ENCODE data around the gene ENOX1.

Gene ENOX1

GRCh38 chr13:43579321-43579720 lies 207.5 kb downstream of the ENOX1 start:
- H4K20me1 ChIP-seq (ENCODE audit: insufficient read depth, low read length): no peaks in the 10 kb centered on the region
- TF ChIP-seq EZH2 (IDR thresholded peaks at IDR 0.05; ENCODE audit: borderline replicate concordance, low read length): no peak
- TF ChIP-seq CTCF (IDR thresholded peaks at IDR 0.05; ENCODE audit: low read length): no peak
- H3K9me2 ChIP-seq (ENCODE audit: low read depth, low read length): no peaks in the 10 kb centered on the region
- no peaks in the 10 kb centered on the region for H3K9me3 ChIP-seq (ENCODE audit: low read length)
- no peak overlapping the region for H2AFZ ChIP-seq (ENCODE audit: low read length)
- H3K4me3 ChIP-seq (ENCODE audit: low read depth, low read length, poor library complexity, severe bottlenecking): no peak overlapping the region
- H3K4me1 ChIP-seq (ENCODE audit: insufficient read depth, low read length, severe bottlenecking): no peaks in the 10 kb centered on the region
- H3K36me3 ChIP-seq (ENCODE audit: insufficient read depth, low read length): no peaks in the 10 kb centered on the region
- no peak overlapping the region for H3K27ac ChIP-seq (ENCODE audit: low read depth, low read length, poor library complexity, severe bottlenecking)
- H3K27me3 ChIP-seq (ENCODE audit: insufficient read depth, low read length): no peaks in the 10 kb centered on the region
- H3K4me2 ChIP-seq (ENCODE audit: low read length): no peak overlapping the region
- H3K79me2 ChIP-seq (ENCODE audit: insufficient read depth, low read length): no peaks in the 10 kb centered on the region
- H3K9ac ChIP-seq (ENCODE audit: low read length): no peak overlapping the region
- H3F3A ChIP-seq (ENCODE audit: insufficient read depth, low read length): no peaks in the 10 kb centered on the region

GRCh38 chr13:43574605-43575004 lies 212.2 kb downstream of the ENOX1 start:
- H3K9me3 ChIP-seq (ENCODE audit: low read length): no peaks in the 10 kb centered on the region
- H3K79me2 ChIP-seq (ENCODE audit: insufficient read depth, low read length): no peaks in the 10 kb centered on the region
- no peak overlapping the region for H3K9ac ChIP-seq (ENCODE audit: low read length)
- H3K4me1 ChIP-seq (ENCODE audit: insufficient read depth, low read length, severe bottlenecking): no peaks in the 10 kb centered on the region
- no peak for TF ChIP-seq EZH2 (IDR thresholded peaks at IDR 0.05; ENCODE audit: borderline replicate concordance, low read length)
- TF ChIP-seq CTCF (IDR thresholded peaks at IDR 0.05; ENCODE audit: low read length): no peak
- H3K36me3 ChIP-seq (ENCODE audit: insufficient read depth, low read length): no peaks in the 10 kb centered on the region
- H3K4me3 ChIP-seq (ENCODE audit: low read depth, low read length, poor library complexity, severe bottlenecking): no peak overlapping the region
- H4K20me1 ChIP-seq (ENCODE audit: insufficient read depth, low read length): no peaks in the 10 kb centered on the region
- H3K9me2 ChIP-seq (ENCODE audit: low read depth, low read length): no peaks in the 10 kb centered on the region
- H3F3A ChIP-seq (ENCODE audit: insufficient read depth, low read length): no peaks in the 10 kb centered on the region
- H3K27me3 ChIP-seq (ENCODE audit: insufficient read depth, low read length): no peaks in the 10 kb centered on the region
- H3K4me2 ChIP-seq (ENCODE audit: low read length): no peak overlapping the region
- no peak overlapping the region for H3K27ac ChIP-seq (ENCODE audit: low read depth, low read length, poor library complexity, severe bottlenecking)
- no peak overlapping the region for H2AFZ ChIP-seq (ENCODE audit: low read length)

- H3K4me1 ChIP-seq (ENCODE audit: insufficient read depth, low read length, severe bottlenecking): no peaks in the 10 kb centered on the region
- H3K27me3 ChIP-seq (ENCODE audit: insufficient read depth, low read length): no peaks in the 10 kb centered on the region
- H3K4me2 ChIP-seq (ENCODE audit: low read length): no peak overlapping the region
- H4K20me1 ChIP-seq (ENCODE audit: insufficient read depth, low read length): no peaks in the 10 kb centered on the region
- H3K9me3 ChIP-seq (ENCODE audit: low read length): no peaks in the 10 kb centered on the region
- no peak overlapping the region for H3K9ac ChIP-seq (ENCODE audit: low read length)
- H3K4me3 ChIP-seq (ENCODE audit: low read depth, low read length, poor library complexity, severe bottlenecking): no peak overlapping the region
- no peak overlapping the region for H3K27ac ChIP-seq (ENCODE audit: low read depth, low read length, poor library complexity, severe bottlenecking)
- H3K36me3 ChIP-seq (ENCODE audit: insufficient read depth, low read length): no peaks in the 10 kb centered on the region
- H3K9me2 ChIP-seq (ENCODE audit: low read depth, low read length): no peaks in the 10 kb centered on the region
- no peaks in the 10 kb centered on the region for H3F3A ChIP-seq (ENCODE audit: insufficient read depth, low read length)
- no peak overlapping the region for H2AFZ ChIP-seq (ENCODE audit: low read length)
- TF ChIP-seq EZH2 (IDR thresholded peaks at IDR 0.05; ENCODE audit: borderline replicate concordance, low read length): no peak
- TF ChIP-seq CTCF (IDR thresholded peaks at IDR 0.05; ENCODE audit: low read length): no peak
- no peaks in the 10 kb centered on the region for H3K79me2 ChIP-seq (ENCODE audit: insufficient read depth, low read length)
Measured at GRCh38 chr13:43573802-43574514, 212.8 kb downstream of the ENOX1 start.

All from OCI-LY1 (cell line).